DOHH2 (cell line): ENCODE data around the gene CR1L.

Experiments used
- CTCF ChIP-seq: fragments of 200-600 bp; sonication (generic); IDR thresholded peaks from one replicate; pipeline ENCODE4 v1.5.1; 2014; ENCODE audit warnings: antibody characterized with exemption, mild to moderate bottlenecking, low read depth, low read length; ENCODE audit not compliant: poor library complexity, severe bottlenecking
- EZH2phosphoT487 ChIP-seq: fragments of 200-600 bp; sonication (generic); IDR thresholded peaks from 2 replicates; pipeline ENCODE4 v1.6.1; 2017; ENCODE audit warnings: borderline replicate concordance, mild to moderate bottlenecking, antibody characterized with exemption, low read length, moderate library complexity, mixed read lengths

- TF ChIP-seq CTCF (no peak), EZH2phosphoT487 (no peak)
These were observed 26.1 kb downstream of the CR1L start for GRCh38 chr1:207670997-207671396.
